Stimulated activated CD8-positive, alpha-beta memory T cell treated with anti-CD3 and anti-CD28 coated beads, Interleukin-15, amount 100 ng/mL, for 48 hours (primary cell): ENCODE data around the gene PACRG.

Experiments used
- DNase-seq, 2 donors: peaks; one replicate each; pipeline ENCODE4 v3.0.0-alpha.2; 2020; ENCODE audit warnings: low read depth in 2 of 2

PACRG gene

DNA sequence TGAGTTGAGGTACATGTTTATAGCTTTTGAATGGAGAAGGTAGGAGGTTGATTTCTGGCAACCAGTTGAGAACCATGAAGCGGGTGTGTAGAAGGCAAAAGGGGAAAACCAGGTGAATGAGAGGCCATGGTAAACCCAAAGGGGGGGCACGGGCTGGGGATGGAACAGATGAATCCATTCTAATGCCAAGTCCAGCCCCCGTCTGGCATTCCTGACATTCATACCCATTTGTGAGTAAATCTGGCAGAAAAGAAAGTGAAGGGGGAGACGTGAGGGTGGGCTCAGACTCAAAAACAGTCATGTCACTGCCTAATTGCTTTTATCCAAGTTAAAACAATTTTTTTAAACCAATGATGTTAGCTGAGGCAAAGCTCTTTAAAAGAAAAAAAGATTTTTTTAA is 513.9 kb downstream of the PACRG start:
- no peak for DNase-seq

DNA sequence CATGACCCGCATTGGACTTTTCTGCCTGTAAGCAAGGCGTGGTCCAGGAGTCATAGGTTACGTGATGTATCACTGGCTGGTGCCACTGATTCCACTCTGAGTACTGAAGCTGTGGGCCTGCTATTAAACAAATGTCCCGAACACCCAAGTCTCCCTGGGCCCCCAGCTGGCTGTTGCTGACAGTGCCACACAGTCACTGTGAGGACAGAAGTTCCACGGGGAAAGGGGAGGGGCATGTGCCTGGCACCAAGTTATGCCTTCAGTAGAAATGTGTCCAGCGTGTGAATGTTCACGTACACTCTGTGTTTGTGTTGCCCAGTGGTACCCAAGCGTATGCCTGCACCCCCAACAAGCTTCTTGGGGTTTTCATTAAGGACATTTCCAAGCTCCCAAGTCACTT is 515.3 kb downstream of the PACRG start:
- DNase-seq = no peak

- no peak for DNase-seq
Observed at GRCh38 chr6:163243692-163244589, 516.2 kb downstream of the PACRG start.

- DNase-seq = no peak
Observed at GRCh38 chr6:163248051-163248450, 520.3 kb downstream of the PACRG start.

- no peak for DNase-seq
Observed at GRCh38 chr6:163249651-163250101, 521.9 kb downstream of the PACRG start.

- no peak for DNase-seq
Observed at GRCh38 chr6:163250116-163250515, 522.3 kb downstream of the PACRG start.

DNA sequence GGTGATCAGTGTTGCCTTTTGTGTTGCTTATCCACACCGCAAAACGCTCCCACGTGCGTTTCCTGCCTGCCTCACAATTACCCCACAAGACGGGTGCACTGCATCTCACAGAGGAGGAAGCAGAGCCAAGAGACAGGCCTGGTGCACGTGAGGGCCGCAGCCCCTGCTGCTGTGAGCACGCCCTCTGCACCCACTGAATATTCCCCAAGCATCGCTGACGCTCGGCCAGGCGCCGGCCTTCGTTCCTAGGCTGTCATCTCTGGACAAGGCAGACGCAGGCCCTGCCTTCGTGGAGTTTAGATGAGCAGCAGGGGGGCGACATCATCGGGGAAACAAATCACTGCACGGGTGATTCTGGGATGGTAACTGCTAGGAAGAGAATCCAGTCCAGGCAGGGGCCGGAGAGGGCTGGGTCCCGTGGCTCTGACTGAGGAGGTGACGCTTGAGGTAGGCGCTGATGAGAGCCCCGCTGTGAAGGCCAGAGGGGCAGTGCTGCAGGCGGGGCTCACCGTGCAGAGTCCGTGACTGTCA is 524.4 kb downstream of the PACRG start:
- DNase-seq = no peak

GRCh38 chr6:163253556-163254213 is 525.9 kb downstream of the PACRG start:
- DNase-seq = no peak

- no peak for DNase-seq
Observed at GRCh38 chr6:163254341-163254835, 526.6 kb downstream of the PACRG start.

GRCh38 chr6:163255265-163255664 is 527.5 kb downstream of the PACRG start:
- DNase-seq = no peak

DNA sequence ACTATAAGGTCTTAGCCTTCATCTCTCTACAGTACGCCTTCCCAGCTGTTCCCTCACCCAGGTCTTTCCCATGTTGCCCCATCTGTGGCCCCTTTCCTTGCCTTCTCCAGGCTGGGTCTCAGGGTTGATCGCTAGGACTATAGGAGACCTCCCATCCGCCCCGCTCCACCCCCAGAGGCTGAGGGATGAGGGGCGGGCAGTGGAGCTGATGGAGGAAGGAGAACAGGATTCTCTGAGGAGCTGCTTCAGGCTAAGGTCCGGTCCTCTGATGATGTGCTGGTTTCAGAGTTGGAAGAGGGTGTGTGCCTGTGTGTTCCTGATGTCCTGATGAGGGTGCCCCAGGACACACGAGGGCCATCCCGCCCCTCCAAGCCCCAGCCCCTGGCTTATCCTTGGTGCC is 531.9 kb downstream of the PACRG start:
- DNase-seq = no peak

GRCh38 chr6:163260111-163260895 is 532.5 kb downstream of the PACRG start:
- DNase-seq = no peak

- no peak for DNase-seq
Observed at GRCh38 chr6:163260911-163261310, 533.1 kb downstream of the PACRG start.

DNA sequence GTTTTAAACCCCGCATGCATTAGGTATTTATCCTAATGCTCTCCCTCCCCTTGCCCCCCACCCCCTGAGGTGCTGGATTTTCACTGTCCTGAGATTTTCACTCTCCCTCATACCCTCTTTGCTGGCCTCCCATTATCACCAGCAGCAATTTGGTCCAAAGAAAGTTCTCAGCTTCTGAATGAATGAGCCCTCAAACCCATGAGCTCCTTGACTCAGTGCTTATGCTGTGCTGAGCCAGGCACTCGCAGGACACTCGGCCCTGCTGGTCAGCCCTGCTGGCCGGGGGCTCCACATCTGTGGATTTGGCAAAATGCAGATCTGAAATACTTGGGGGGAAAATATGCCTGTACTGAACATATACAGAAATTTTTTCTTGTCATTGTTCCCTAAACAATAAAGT is 533.6 kb downstream of the PACRG start:
- no peak for DNase-seq

GRCh38 chr6:163262080-163262479 is 534.3 kb downstream of the PACRG start:
- no peak for DNase-seq

DNA sequence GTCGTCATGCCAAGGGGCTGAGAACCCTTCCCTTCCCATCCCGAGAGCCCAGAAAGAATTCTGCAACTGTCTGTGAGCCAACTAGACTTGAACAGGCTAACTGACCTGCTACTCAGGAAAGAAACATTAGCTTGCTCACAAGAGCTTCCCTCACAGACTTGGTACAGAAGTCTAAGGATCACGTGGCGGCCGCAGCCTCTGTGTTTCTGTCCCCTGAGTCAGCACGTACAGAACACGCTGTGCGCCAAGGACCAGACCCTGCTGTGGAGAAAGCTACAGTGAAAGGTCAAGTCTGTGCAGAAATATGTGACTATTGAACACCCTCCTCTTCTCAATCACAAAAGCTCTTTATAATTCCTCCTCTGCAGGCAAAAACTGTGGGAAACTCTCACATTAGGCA is 535.4 kb downstream of the PACRG start:
- DNase-seq = no peak

- no peak for DNase-seq
Observed at GRCh38 chr6:163263998-163264661, 536.4 kb downstream of the PACRG start.

DNA sequence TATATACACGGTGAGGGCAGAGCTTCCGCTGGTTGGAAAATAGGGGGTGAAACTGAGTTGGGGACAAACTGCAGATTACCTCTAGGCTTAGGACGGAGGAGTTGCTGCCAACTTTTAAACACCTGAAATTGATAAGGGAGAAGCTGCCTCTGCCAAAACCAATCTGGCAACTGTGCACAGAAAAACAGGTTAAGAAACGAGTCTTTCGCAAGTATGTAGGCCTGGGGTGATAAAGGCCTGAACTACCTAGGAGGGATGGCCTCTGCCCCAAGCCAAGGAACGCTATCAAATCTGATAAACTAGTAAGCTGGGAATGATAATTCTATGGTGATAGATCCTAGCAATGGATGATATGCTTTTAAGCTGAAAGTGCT is 536.9 kb downstream of the PACRG start:
- no peak for DNase-seq

GRCh38 chr6:163281634-163282033 is 553.9 kb downstream of the PACRG start:
- DNase-seq = no peak

DNA sequence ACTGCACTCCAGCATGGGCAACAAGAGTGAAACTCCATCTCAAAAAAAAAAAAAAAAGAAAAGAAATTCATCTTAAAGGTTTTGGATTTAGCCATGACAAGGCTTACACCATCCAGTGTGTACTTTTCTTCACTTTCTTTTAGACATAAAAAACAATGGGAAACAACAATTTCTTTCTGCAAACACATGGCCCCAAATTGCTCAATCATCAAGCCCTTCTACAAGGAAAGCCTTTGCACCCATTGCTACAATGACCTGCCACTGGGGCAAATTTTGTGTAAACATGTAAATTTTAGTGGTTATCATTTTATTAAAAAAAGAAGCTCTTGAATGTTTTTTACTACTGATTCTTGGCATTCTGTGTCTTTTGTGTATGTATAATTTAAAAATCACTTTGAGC is 554.9 kb downstream of the PACRG start:
- no peak for DNase-seq

DNA sequence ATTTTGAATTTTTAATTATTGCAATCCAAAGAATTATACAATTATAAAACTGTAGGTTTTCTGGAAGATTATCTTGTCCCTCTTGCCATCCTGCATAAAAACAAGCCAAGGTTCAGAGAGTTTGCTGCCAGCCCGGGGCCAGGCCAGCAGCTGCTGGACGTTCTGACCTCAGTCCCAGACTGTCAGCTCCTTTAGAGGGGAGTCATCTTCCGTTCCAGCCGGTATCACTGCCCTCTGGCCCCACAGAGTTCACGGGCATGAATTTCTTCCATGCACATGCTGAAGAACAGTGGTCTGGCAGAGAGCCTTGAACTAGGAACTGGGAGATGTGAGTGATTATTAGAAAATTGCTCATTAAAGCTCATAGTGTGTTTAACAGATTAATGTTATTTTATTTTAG is 556.4 kb downstream of the PACRG start:
- no peak for DNase-seq
